Gastrocnemius medialis (tissue), 4 donors: Measurements from ENCODE around the gene DNAH6. TPM values are rescaled to one million over a fixed set of nuclear protein-coding genes. Genes with fewer than 3 reads are reported as not detected.
A peak's percentile ranks its signal among the peaks of the same experiment; 100 is the strongest.

Experiments used
- ATAC-seq, 2 donors: fragments of 150-250 bp; one replicate each; pipeline ENCODE4 v1.9.1; 2016
- DNase-seq, 2 donors: peaks; one replicate each; pipeline ENCODE4 v3.0.0-alpha.2; 2019
- H3K27ac ChIP-seq, 4 donors: fragments of 200-600 bp; sonication (generic); 1 replicate in 1 of 4; 2 replicates in 3 of 4; pipeline ENCODE4 v1.5.1; 2016 to 2018; ENCODE audit warnings: mild to moderate bottlenecking in 2 of 4, moderate library complexity in 1 of 4
- H3K27me3 ChIP-seq, 3 donors: fragments of 200-600 bp; sonication (generic) in 2 of 3; 1 replicate in 1 of 3; 2 replicates in 2 of 3; pipeline versions ENCODE4 v1.5.1 to v1.6.0; 2016 to 2019; ENCODE audit warnings: mild to moderate bottlenecking in 1 of 3, moderate library complexity in 1 of 3
- H3K36me3 ChIP-seq, 2 donors: fragments of 200-600 bp; sonication (generic) in 1 of 2; one replicate each; pipeline ENCODE4 v1.5.1; 2017 to 2018
- H3K4me1 ChIP-seq, 2 donors: fragments of 200-600 bp; sonication (generic) in 1 of 2; one replicate each; pipeline ENCODE4 v1.5.1; 2016 to 2017; ENCODE audit warnings: mild to moderate bottlenecking in 2 of 2
- H3K4me3 ChIP-seq, 4 donors: fragments of 200-600 bp; sonication (generic) in 3 of 4; 1 replicate in 1 of 4; 2 replicates in 3 of 4; pipeline ENCODE4 v1.5.1; 2016 to 2019; ENCODE audit warnings: mild to moderate bottlenecking in 2 of 4
- H3K9me3 ChIP-seq, 3 donors: fragments of 200-600 bp; sonication (generic) in 2 of 3; 1 replicate in 1 of 3; 2 replicates in 2 of 3; pipeline ENCODE4 v1.5.1; 2016 to 2019
- POLR2A ChIP-seq, 2 donors: fragments of 450-650 bp; IDR thresholded peaks; one replicate each; pipeline ENCODE4 v1.6.1; 2017; ENCODE audit warnings: antibody characterized with exemption in 2 of 2, mild to moderate bottlenecking in 2 of 2, moderate library complexity in 2 of 2
- in situ Hi-C, 4 donors: fragments of 200-750 bp; cut with MboI; loops; one replicate each; pipeline versions ENCODE4 v1.15.0 to v1.8.0; 2017; ENCODE audit warnings: low sequenced_read_pairs in 4 of 4
- intact Hi-C: fragments of 100-400 bp; cut with DNase I; formaldehyde crosslinking; loops from one replicate; pipeline ENCODE4 v1.15.1; 2023; ENCODE audit warnings: low total_unique reads
- total RNA-seq, 4 donors: library from RNA; depleted of rRNA; stranded (reverse); fragments of >200 nt; gene quantifications; one replicate each; pipeline versions ENCODE4 v1.1.0 to v1.2.3, GENCODE V29; 2016
- TF ChIP-seq, protein P1 (sequence below), 5 experiments: fragments of 450-650 bp in 3 of 5; fragments of 200-600 bp in 2 of 5; sonication (generic) in 2 of 5; IDR thresholded peaks in 4 of 5; conservative IDR thresholded peaks in 1 of 5; 1 replicate in 4 of 5; 2 replicates in 1 of 5; pipeline ENCODE4 v1.5.1; 2016 to 2019; ENCODE audit warnings: antibody characterized with exemption in 5 of 5, mild to moderate bottlenecking in 3 of 5, moderate library complexity in 3 of 5

Gene DNAH6
- total RNA-seq, 4 donors from 2014 or later = not detected

DNA sequence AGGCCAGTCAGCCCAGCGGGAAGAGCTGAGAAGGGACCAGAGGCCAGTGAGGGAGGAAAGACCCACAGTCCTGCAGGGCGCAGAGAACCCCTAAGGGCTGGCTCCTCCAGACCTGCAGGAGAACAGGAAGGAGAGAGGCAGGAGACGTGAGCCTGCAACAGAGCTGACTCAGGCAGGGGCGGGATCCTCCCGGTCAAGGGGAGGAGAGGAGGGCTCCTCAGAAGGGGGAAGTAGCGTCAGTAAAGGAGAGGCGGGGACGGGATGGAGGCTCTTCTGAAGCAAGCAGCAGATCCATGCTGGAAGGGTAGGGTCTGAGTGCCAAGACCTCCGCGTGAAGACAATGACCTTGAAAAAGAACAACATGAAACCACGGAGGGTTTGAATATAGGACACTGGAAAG is 313.8 kb downstream of the DNAH6 start:
- Histone ChIP-seq H3K4me3 (no peak overlapping the region), H3K27ac (no peak overlapping the region), H3K36me3 (no peaks in the 10 kb centered on the region), H3K27me3 (no peaks in the 10 kb centered on the region), H3K9me3 (no peaks in the 10 kb centered on the region), H3K4me1 (no peaks in the 10 kb centered on the region)
- DNase-seq = peak; percentile 23 to 38
- in situ Hi-C loops = no loop called here
- intact Hi-C loops = no loop called here
- no peak for TF ChIP-seq POLR2A (IDR thresholded peaks at IDR 0.05)
- TF ChIP-seq, protein P1, sequence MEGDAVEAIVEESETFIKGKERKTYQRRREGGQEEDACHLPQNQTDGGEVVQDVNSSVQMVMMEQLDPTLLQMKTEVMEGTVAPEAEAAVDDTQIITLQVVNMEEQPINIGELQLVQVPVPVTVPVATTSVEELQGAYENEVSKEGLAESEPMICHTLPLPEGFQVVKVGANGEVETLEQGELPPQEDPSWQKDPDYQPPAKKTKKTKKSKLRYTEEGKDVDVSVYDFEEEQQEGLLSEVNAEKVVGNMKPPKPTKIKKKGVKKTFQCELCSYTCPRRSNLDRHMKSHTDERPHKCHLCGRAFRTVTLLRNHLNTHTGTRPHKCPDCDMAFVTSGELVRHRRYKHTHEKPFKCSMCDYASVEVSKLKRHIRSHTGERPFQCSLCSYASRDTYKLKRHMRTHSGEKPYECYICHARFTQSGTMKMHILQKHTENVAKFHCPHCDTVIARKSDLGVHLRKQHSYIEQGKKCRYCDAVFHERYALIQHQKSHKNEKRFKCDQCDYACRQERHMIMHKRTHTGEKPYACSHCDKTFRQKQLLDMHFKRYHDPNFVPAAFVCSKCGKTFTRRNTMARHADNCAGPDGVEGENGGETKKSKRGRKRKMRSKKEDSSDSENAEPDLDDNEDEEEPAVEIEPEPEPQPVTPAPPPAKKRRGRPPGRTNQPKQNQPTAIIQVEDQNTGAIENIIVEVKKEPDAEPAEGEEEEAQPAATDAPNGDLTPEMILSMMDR (IDR thresholded peaks at IDR 0.05 in 4 of 5, conservative IDR thresholded peaks at IDR 0.05 in 1 of 5) = no peak
- no peak for ATAC-seq

DNA sequence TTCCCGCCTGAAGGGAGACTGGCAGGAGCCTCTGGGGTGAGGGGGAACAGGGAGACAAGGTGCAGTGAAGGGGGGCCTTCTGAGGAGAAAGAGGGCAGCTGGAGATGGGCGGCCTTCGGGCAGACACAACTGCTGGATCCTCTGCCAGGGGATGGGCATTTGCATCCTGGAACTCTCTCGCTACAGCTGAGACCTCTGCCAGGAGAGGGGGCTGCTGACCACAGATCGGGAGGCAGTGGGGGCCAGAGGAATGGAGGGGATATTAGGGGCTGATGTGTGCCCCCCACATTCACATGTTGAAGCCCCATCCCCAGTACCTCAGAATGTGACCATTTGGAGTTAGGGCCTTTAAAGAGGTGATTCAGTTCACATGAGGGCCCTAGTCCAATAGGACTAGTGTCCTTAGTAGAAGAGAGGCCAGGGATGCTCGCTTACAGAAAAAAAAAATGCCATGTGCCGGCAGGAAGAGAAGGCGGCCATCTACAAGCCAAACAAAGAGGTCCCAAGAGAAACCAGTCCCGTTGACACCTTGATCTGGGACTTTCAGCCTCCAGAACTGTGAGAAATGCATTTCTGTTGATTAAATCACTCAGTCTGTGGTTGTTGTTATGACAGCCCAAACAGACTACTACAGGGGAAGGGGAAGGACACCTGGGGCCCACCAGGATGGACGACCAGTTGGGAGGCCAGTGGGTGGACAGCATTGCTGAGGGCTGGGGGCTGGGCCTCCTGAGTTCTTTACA is 314.6 kb downstream of the DNAH6 start:
- no peak overlapping the region for H3K4me3 ChIP-seq
- no peak for ATAC-seq
- no peaks in the 10 kb centered on the region for H3K27me3 ChIP-seq
- intact Hi-C loops (no loop called here), in situ Hi-C loops (no loop called here)
- no peak overlapping the region for H3K27ac ChIP-seq
- no peak for DNase-seq
- H3K9me3 ChIP-seq = no peaks in the 10 kb centered on the region
- no peak for TF ChIP-seq POLR2A (IDR thresholded peaks at IDR 0.05)
- TF ChIP-seq, protein P1 (IDR thresholded peaks at IDR 0.05 in 4 of 5, conservative IDR thresholded peaks at IDR 0.05 in 1 of 5) = no peak
- H3K4me1 ChIP-seq = no peaks in the 10 kb centered on the region
- no peaks in the 10 kb centered on the region for H3K36me3 ChIP-seq

DNA sequence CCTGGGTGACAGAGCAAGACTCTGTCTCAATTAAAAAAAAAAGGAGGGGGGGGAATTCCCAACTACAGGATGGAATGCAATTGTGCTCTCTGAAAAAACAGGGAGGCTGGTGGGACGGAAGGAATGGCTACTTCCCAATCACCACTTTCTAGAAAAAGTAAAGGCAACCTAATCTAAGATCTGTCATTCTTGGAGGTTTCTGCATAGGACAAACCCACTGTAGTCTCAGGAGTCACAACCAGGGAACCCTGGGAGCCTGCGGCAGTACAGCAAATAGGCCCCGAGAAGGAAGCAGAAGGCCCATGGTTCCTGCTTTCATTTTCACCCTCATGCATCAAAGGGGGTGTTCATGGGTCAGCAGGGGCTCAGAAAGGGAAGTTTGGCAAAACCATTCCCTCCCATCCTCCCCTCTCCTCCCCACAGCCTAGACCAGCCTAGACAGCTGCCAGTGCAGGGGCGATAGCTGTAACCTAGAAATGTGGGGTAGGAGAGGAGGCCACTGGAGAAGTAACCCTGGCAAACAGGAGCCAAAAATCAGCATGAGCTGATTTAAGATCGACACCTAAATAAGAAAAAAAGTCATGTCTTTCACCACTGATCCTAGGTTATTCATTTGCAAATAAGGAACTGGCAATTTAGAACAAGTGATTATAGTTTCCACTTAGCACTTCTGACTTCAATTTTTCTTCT is 316.6 kb downstream of the DNAH6 start:
- TF ChIP-seq POLR2A (IDR thresholded peaks at IDR 0.05) = no peak
- TF ChIP-seq, protein P1 (IDR thresholded peaks at IDR 0.05 in 4 of 5, conservative IDR thresholded peaks at IDR 0.05 in 1 of 5) = no peak
- intact Hi-C loops = no loop called here
- DNase-seq = peak in 1 of 2 donors; percentile 28
- ATAC-seq = no peak
- Histone ChIP-seq H3K9me3 (peaks cover 0 to 4% (median 0%) of the 10 kb centered on the region in 3 donors), H3K4me3 (no peak overlapping the region), H3K4me1 (no peaks in the 10 kb centered on the region), H3K36me3 (no peaks in the 10 kb centered on the region), H3K27me3 (no peaks in the 10 kb centered on the region), H3K27ac (no peak overlapping the region)
- in situ Hi-C loops = no loop called here

DNA sequence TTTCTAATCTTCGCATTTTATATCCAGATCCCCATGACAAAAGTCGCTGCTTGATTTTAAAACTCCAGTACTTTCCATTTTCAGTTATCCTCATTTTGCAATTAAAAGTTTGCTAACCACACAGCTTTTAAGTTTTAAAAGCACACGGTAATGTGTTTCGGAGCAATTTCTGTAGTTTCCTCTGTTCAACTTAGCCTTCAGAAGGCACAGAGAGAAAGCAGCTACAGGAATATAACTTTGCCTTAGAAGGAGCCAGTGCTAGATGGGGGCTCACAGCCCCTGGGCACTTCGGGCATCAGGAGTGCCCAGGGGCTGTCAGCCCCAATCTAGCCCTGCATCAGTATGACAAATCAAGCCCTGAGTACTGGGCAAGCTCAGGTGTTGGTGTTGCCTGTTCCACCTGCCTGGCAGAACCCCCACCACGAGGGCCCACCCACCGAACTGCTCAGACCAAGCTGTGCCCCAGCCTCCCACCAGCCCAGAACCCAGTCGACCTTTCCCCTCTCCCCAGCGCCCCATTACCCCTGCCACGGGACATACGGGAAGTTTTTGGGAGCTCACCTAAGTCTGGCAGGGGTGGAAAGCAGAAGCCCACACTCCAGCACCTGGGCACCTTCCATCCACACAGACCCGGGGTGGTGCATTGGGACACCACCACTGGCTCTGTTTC is 317.3 kb downstream of the DNAH6 start:
- in situ Hi-C loops (no loop called here), intact Hi-C loops (no loop called here)
- H3K36me3 ChIP-seq = no peaks in the 10 kb centered on the region

More for the DNA sequence above, 317.3 kb downstream of the DNAH6 start:
- TF ChIP-seq POLR2A (IDR thresholded peaks at IDR 0.05) = no peak
- TF ChIP-seq, protein P1 (IDR thresholded peaks at IDR 0.05 in 4 of 5, conservative IDR thresholded peaks at IDR 0.05 in 1 of 5) = no peak
- DNase-seq (no peak), ATAC-seq (no peak)
- Histone ChIP-seq H3K4me3 (no peak overlapping the region), H3K27ac (no peak overlapping the region), H3K4me1 (no peaks in the 10 kb centered on the region), H3K9me3 (peaks cover 0 to 4% (median 0%) of the 10 kb centered on the region in 3 donors), H3K27me3 (no peaks in the 10 kb centered on the region)
